ENCODE measurements around the gene UTY. TPM values are rescaled to one million over a fixed set of nuclear protein-coding genes. Genes with fewer than 3 reads are reported as not detected.

Gene UTY
- total and polyA plus RNA-seq, 2 donors (not counting 3 experiments of a cell fraction or from before 2014, with no cell fraction given), result 4.8 to 17.9 TPM

- no peak for DNase-seq (ENCODE audit: low read depth, low spot score)
- no peak overlapping the region for H2AFZ ChIP-seq (ENCODE audit: low read depth, low read length)
- dilution Hi-C loops (cut with MboI; ENCODE audit: extremely low pct_ligation_motif_present, low sequenced_read_pairs) (no loop called here), intact Hi-C loops (cut with micrococcal nuclease) (no loop called here)
- no peaks in the 10 kb centered on the region for H3K9me1 ChIP-seq (replicated peaks; ENCODE audit: control insufficient read depth, extremely low read depth, insufficient read depth, low read length)
- ChIA-PET POLR2A (no interaction called here), CTCF (no interaction called here)
- no peaks in the 10 kb centered on the region for H3K27me3 ChIP-seq (ENCODE audit: control insufficient read depth in 2 of 2, insufficient read depth in 2 of 2, low read length in 2 of 2)
- H3K27ac ChIP-seq (ENCODE audit: insufficient read depth, low read depth, low read length), result no peak overlapping the region
- H3K4me3 ChIP-seq (replicated peaks in 1 of 3; ENCODE audit: insufficient read depth in 1 of 3, low read depth in 1 of 3, low read length in 3 of 3), result no peak overlapping the region
- no peaks in the 10 kb centered on the region for H4K20me1 ChIP-seq (replicated peaks; ENCODE audit: control insufficient read depth, extremely low read depth, insufficient read depth, low read length)
- no peaks in the 10 kb centered on the region for H3K4me1 ChIP-seq (ENCODE audit: control insufficient read depth, extremely low read depth, insufficient read depth, low read length)
- H3K79me2 ChIP-seq (ENCODE audit: control insufficient read depth, insufficient read depth, low read length), result no peaks in the 10 kb centered on the region
- BruUV-seq (replicated peaks), result no TSS peak
- H3K9me3 ChIP-seq (replicated peaks; ENCODE audit: control insufficient read depth, insufficient read depth, low read length), result no peaks in the 10 kb centered on the region
- FAIRE-seq, result no peak
- no peaks in the 10 kb centered on the region for H3K36me3 ChIP-seq (ENCODE audit: control insufficient read depth in 2 of 2, extremely low read depth in 1 of 2, insufficient read depth in 2 of 2, low read length in 2 of 2)
- H3K4me2 ChIP-seq (ENCODE audit: insufficient read depth, low read length), result no peak overlapping the region
- TF ChIP-seq MAX (IDR thresholded peaks at IDR 0.05; ENCODE audit: insufficient read depth, insufficient read length) (no peak), CTCF (IDR thresholded peaks at IDR 0.05; ENCODE audit: extremely low read depth in 1 of 2, insufficient read depth in 1 of 2, low read depth in 1 of 2, low read length in 2 of 2) (no peak), JUN (IDR thresholded peaks at IDR 0.05; ENCODE audit: borderline replicate concordance, insufficient read depth, insufficient read length, low read depth) (no peak), FOS (IDR thresholded peaks at IDR 0.05; ENCODE audit: borderline replicate concordance, insufficient read depth, low read length) (no peak), GATA2 (IDR thresholded peaks at IDR 0.05; ENCODE audit: insufficient read depth, insufficient read length, low read depth, low read length) (no peak), POLR2A (IDR thresholded peaks at IDR 0.05; ENCODE audit: low read depth, low read length) (no peak), MYC (IDR thresholded peaks at IDR 0.05; ENCODE audit: low read depth, low read length) (no peak), EZH2 (IDR thresholded peaks at IDR 0.05; ENCODE audit: borderline replicate concordance, low read depth, low read length, severe bottlenecking) (no peak), POLR2AphosphoS5 (IDR thresholded peaks at IDR 0.05; ENCODE audit: insufficient read depth, low read depth, low read length) (no peak)
- no peak overlapping the region for H3K9ac ChIP-seq (replicated peaks; ENCODE audit: extremely low read depth, insufficient read depth, low read length)
These were observed 12.6 kb upstream of the UTY start for GRCh38 chrY:13492408-13492807.
